HG03342 (cell line): ENCODE results near the gene IQSEC1.

Experiments used
- ATAC-seq: cut with Tn5 transposase; IDR thresholded peaks from one replicate; pipeline ENCODE4 v1.9.1; 2021; ENCODE audit warnings: mild to moderate bottlenecking, moderate library complexity; ENCODE audit not compliant: unreplicated experiment

IQSEC1 gene

GRCh38 chr3:13073326-13074005 lies at the start of gene IQSEC1:
Gene IQSEC1 (minus strand): TSS chr3:13073429. CDS start chr3:13073014, 415 bp downstream.
- ATAC-seq, result peak; percentile 65

DNA sequence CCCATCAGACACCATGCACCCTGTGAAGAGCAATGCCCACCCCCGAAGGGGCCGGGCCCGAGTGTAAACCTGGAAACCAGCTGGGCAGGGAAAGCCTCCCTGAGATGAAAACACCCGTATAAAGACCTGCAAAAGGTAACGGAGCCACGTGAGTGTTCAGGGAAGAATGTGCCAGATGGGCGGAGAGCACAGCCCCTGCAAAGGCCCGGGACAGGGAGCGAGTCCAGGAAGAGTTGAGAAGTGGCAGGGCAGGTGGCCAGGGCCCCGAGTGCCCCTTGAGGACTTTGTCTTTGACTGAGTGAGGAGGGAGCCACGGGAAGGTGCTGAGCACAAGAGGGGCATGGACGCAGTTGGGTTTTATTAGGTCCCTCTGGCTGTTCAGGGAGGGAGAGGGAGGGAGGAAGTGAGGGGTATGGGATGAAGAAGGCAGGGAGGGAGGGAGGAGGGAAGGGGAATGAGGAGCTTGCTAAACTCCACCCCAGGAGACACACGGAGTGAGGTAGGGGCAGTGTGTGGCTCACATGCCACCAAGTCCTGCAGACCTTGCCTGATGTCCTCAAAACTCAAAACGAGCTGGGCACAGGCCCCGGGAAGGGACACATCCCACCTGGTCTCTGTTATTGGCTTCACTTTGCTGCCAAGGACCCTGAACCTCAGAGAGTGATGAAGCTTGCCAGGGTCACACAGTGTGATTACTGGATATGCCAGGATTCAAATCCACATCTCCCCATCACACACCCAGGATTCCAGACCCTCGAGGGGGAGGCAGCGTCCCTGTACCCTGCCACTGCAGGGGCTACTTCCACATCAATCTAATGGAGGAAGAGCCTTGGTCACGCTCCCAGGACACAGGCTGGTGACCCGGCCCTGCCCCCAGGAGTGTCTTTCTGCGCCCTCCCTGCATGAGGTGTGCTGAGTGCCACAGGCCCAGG lies 49.1 kb upstream of the IQSEC1 start:
- ATAC-seq, result no peak

- ATAC-seq, result no peak
Observed at GRCh38 chr3:13121553-13122001, 48.3 kb upstream of the IQSEC1 start.

- ATAC-seq, result no peak
Observed at GRCh38 chr3:13120928-13121552, 47.8 kb upstream of the IQSEC1 start.

DNA sequence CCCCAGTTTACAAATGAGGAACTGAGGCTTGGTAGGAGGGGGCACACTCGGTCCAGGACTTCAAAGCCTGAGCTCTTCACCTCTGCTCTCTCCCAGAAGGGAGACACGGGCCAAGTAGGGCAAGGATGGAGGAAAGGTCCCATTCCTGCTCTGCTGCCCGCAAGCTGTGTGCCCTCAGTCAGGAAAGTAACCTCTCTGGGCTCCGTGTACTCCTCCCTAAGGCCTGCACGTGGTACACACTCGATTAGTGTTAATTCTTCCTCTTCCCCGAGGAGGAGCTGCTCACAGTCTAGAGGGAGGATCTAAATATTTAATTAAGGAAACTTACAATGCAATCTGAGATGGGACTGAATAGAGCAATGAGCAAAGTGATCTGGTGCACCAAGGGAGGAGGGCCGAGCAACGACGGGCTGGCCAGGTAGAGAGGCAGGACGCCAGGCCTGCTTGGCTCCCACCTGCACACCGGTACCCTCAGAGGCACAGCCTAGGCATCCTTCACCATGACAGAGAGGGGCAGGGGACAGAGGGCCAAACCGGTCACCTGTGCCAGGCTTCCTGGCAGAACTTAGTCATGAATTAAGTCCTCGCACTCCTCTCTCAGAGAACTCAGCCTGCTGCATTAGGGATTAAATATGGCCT lies 47.2 kb upstream of the IQSEC1 start:
- ATAC-seq, result no peak

DNA sequence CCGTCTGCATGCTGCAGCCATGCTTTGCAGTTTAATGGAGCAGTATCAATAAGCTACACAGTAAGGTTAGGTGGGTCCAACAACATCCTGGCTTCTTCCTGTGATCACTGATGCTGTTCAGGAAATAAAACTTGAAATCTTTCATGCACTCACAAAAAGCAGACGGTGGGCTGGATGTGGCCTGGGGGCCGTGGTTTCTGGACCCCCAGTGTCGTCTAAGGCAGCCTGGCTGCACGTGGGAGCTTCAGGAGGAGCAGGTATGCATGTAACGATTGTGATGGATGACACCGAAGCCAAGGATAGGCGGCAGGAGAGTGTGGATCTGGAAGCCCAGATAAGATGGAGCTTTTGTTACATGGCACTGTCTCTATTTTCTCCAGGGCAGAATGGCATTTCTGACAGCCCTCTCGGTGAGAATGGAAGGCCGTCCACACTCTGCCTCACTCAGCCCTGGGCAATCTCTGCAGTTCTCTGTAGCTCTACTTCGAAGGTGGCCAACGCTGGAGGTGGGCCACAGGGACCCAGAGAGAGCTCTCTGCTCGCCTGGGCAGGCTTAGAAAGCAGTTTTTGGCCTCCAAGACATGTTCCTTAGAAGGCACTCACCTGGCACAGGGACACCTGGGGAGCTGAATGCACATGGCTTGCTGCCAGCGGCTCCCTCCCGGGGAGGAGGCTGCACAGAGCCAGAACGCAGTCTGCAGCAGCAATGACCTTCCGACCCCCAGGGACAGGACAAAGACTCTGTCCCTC lies 46.4 kb upstream of the IQSEC1 start:
- ATAC-seq, result no peak

GRCh38 chr3:13116426-13116825 lies 43.2 kb upstream of the IQSEC1 start:
- ATAC-seq, result no peak

- no peak for ATAC-seq
Observed at GRCh38 chr3:13115991-13116390, 42.8 kb upstream of the IQSEC1 start.

DNA sequence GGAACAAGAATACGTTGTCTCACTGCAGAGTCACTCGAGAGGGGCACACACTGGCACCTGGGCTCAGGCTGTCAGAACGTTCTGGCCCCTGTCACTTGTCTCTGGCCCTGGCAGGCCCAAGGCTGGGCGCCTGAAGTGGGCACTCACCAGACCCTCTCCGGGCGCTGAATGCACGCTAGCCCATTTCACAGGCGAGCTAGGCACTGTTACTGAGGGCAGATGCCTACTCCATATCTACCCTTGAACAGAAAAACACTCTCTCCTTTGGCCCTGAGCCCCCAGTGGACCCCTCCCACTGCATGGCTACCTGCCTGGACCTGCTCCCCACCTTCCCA lies 42.3 kb upstream of the IQSEC1 start:
- no peak for ATAC-seq

- ATAC-seq, result no peak
Observed at GRCh38 chr3:13114811-13115575, 41.8 kb upstream of the IQSEC1 start.

DNA sequence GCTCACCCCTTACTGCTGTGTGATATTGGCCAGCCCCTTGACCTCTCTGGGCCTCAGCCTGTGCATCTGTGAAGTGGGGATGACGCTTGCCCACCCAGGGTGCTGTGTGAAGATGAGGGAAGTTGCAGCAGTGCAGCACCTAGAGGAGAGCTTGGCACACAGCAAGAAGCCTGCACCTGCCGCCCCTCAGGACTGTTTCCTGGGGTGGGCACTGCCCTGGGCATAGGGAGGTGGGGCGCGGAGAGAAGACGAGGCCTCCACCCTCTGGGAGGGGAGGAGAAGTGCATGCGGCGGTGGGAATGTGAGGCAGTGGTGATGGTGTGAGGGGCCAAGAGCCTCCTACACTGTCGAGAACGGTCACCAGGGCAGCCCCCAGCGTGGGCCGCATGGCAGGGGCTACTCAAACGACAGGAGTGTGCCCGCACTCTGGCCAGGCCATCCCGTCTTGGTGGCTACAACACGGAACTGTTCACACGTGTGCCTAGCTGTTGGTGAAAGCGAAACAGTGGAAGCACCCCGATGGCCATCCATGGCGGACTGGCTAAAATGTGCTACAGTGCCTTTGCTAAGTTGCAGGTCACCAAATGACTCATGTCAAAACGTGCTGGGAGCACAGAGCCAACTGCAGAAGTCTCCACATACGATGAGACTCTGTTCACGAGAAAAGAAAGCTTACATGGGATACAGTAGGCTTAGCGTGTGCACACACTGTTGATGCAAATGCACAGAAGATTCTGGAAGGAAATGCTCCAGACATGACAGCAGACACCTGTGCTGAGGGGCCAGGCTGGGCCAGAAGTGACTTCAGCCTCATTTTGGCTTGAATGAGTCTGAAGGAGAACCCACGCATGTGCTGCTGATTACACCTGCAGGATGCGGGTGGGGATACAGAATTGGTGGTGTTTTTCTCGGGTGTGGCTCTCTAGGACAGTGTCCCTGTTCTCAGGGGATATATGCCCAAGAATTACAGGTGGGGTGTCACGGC lies 40.4 kb upstream of the IQSEC1 start:
- ATAC-seq, result no peak

DNA sequence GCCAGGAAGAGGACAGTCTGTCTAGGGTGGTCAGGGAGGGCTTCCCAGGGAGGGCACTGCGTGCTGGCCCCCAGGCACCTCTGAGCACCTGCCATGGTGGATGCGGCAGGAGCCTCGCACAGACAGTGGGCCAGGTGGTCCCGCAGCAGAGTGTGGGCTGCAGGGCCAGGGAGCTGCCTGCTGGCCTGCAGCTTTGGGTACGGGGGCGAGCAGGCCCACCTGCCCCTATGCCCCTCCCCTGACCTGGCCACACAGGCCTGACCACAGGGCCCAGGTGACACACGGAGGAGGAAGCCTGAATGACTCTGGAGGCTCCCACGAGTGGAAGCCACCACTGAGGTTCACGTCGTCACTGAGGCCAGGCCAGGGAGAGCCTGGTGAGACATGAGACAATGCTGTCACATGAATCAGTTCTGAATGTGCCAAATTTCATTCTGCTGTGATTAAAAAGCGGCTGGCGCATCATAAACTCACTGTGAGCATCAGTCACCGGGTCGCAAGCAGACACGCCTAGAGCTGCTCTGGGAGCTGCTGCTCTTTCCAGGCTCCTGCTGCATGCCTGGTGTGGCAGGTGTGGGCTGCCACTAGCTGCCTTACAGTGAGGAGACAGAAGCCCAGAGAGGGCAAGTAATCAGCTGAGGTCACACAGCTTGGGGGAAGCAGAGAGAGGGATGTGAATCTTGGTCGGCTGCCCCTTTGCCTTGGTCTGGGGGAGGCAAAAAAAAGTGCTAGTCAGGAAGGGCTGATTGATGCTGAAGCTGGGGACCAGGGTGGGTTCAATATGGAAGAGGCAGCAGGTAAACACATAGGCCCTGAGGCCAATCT lies 39.5 kb upstream of the IQSEC1 start:
- no peak for ATAC-seq

DNA sequence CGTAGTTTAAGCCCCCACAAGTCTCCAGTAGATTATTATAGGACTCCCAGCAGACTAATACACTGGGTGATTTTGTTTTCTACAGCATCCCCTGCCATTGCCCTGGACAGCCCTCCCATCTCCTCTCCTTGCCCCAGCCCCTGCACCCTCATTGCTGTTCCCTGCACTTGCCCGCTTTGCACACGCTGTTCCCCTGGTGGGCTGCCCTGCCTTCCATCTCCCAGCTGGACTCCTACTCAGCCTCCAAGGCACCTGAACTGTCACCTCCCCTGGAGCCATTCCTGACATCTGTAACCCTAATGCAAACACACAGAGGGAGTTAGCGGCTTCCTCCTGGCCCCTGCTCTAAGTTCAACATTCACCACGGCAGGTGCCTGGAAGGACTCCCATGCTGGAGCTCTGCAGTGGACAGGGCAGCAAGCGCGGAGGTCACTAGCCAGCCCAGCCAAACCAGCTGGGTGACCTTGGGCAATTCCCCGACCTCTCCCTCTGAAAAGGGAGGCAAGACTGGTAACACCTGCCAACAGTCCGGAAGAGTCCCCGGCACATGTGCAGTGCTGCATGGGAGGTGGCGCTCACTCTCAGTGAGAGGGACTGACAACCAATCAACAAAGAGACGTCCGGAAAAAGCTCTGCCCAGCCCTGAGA lies 38.8 kb upstream of the IQSEC1 start:
- ATAC-seq, result no peak

DNA sequence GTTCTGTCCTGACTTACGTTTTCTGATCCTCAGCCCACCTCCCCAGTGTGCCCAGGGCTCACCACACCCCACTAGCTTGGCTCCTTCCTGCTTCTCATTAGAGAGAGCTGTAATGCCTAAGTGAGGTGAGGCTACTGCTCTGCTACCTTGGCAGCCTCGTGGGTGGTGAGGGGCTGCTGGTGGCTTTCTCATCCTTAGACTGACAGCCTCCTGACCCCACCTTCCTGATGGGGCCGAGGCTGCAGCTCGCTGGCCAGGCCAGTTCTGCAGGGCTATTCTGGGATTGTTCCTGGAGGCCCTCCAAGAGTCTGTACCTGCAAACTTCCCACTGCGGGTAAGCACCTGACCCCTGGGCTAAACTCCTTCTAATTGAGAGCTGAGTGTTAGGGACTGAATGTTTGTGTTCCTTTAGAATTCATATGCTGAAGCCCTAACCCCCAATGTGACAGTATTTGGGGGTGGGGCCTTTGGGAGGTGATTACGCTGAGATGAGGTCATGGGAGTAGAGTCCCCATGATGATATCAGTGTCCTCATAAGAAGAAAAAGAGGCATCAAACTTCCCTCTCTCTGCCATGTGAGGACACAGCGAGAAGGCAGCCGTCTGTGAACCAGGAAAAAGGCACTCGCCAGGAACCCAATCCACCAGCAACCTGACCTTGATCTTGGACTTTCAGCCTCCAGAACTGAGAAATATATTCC lies 38.1 kb upstream of the IQSEC1 start:
- ATAC-seq, result peak; percentile 29

DNA sequence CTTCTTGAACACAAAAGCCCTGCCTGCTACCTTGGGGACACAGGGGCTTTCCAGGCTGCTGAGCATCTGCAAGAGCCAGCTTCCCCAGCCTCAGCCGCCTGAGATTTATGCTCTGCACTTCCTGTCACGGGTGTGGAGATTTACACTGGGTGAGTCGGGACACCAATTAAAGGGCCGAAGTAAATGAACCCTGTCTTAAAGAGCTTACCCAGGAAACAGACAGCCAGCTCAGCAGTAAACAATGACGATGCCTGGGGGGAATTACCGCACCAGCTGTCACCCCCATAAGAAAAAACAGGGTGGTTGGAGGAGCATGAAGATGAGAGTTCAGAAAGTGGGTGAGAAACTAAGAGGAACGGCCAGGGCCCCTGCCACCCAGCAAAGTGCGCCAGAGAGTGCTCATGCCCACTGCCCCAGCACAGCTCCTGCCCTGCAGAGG lies 37.5 kb upstream of the IQSEC1 start:
- peak; percentile 75 for ATAC-seq

GRCh38 chr3:13109516-13109915 lies 36.3 kb upstream of the IQSEC1 start:
- no peak for ATAC-seq

GRCh38 chr3:13108861-13109260 lies 35.6 kb upstream of the IQSEC1 start:
- no peak for ATAC-seq
